ENCODE results near the gene CYGB. TPM values are rescaled to one million over a fixed set of nuclear protein-coding genes. Genes with fewer than 3 reads are reported as not detected.

CYGB gene
- total and polyA plus RNA-seq, 2 of the 13 experiments (the other 11 are each of a cell fraction or from before 2014, with no cell fraction given), result 18.9 to 27.1 TPM

DNA sequence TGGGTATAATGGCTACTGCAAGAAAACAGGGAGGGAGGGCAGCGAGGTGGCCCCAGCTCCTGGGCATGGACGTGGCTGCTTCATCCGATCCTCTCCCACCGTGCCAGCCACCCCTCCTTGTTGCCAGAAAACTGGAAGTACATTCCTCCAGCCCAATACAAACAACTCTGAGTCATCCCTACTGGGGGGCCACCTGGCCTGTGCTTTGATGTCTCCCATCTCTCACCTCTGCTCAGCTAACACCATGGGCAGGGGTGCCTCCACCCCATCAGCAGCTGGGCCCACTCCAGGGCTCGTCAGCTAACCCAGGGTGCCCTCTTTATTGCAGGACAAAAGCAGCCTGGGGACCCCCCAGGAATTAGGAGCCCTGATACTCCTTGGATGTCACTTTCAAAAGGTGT is 38.2 kb downstream of the CYGB start (continued):
- TF ChIP-seq ZSCAN21 (CRISPR knock-in tag; IDR thresholded peaks at IDR 0.05; ENCODE audit: borderline replicate concordance) (0 out of 2 replicates have a peak, but pooled peaks have one; percentile 6), ZEB1 (IDR thresholded peaks at IDR 0.05; ENCODE audit: insufficient replicate concordance, low read depth) (peak; percentile 96), ZNF615 (CRISPR knock-in tag; IDR thresholded peaks at IDR 0.05; ENCODE audit: borderline replicate concordance) (0 out of 2 replicates have a peak, but pooled peaks have one; percentile 23), ZFP36 (IDR thresholded peaks at IDR 0.05; ENCODE audit: borderline replicate concordance, low read depth, low read length, partially characterized antibody) (no peak), AGO2 (optimal IDR thresholded peaks at IDR 0.05; ENCODE audit: low read depth, low read length) (no peak), ZNF850 (CRISPR knock-in tag; conservative IDR thresholded peaks at IDR 0.05) (no peak), MXD4 (CRISPR knock-in tag; IDR thresholded peaks at IDR 0.05) (peak; percentile 79), ZNF280D (CRISPR knock-in tag; IDR thresholded peaks at IDR 0.05) (peak; percentile 46; the same call in 1 of the 2 replicates), CERS6 (CRISPR knock-in tag; IDR thresholded peaks at IDR 0.05) (no peak), ZNF709 (CRISPR knock-in tag; IDR thresholded peaks at IDR 0.05) (no peak), ZNF3 (CRISPR knock-in tag; IDR thresholded peaks at IDR 0.05) (no peak), ZNF816 (CRISPR knock-in tag; IDR thresholded peaks at IDR 0.05; ENCODE audit: borderline replicate concordance) (peak; percentile 46; the same call in 1 of the 2 replicates)
- TF ChIP-seq, protein P1, sequence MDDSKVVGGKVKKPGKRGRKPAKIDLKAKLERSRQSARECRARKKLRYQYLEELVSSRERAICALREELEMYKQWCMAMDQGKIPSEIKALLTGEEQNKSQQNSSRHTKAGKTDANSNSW (CRISPR knock-in tag; IDR thresholded peaks at IDR 0.05; ENCODE audit: borderline replicate concordance), result no peak
- TF ChIP-seq, protein P2, sequence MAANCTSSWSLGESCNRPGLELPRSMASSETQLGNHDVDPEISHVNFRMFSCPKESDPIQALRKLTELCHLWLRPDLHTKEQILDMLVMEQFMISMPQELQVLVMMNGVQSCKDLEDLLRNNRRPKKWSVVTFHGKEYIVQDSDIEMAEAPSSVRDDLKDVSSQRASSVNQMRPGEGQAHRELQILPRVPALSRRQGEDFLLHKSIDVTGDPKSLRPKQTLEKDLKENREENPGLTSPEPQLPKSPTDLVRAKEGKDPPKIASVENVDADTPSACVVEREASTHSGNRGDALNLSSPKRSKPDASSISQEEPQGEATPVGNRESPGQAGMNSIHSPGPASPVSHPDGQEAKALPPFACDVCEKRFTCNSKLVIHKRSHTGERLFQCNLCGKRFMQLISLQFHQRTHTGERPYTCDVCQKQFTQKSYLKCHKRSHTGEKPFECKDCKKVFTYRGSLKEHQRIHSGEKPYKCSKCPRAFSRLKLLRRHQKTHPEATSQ (CRISPR knock-in tag; IDR thresholded peaks at IDR 0.05; ENCODE audit: borderline replicate concordance), result no peak
- TF ChIP-seq, protein P3, sequence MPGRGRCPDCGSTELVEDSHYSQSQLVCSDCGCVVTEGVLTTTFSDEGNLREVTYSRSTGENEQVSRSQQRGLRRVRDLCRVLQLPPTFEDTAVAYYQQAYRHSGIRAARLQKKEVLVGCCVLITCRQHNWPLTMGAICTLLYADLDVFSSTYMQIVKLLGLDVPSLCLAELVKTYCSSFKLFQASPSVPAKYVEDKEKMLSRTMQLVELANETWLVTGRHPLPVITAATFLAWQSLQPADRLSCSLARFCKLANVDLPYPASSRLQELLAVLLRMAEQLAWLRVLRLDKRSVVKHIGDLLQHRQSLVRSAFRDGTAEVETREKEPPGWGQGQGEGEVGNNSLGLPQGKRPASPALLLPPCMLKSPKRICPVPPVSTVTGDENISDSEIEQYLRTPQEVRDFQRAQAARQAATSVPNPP (CRISPR knock-in tag; IDR thresholded peaks at IDR 0.05), result no peak
- TF ChIP-seq, protein P4, sequence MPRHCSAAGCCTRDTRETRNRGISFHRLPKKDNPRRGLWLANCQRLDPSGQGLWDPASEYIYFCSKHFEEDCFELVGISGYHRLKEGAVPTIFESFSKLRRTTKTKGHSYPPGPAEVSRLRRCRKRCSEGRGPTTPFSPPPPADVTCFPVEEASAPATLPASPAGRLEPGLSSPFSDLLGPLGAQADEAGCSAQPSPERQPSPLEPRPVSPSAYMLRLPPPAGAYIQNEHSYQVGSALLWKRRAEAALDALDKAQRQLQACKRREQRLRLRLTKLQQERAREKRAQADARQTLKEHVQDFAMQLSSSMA (CRISPR knock-in tag; IDR thresholded peaks at IDR 0.05), result no peak
- TF ChIP-seq, protein P5, sequence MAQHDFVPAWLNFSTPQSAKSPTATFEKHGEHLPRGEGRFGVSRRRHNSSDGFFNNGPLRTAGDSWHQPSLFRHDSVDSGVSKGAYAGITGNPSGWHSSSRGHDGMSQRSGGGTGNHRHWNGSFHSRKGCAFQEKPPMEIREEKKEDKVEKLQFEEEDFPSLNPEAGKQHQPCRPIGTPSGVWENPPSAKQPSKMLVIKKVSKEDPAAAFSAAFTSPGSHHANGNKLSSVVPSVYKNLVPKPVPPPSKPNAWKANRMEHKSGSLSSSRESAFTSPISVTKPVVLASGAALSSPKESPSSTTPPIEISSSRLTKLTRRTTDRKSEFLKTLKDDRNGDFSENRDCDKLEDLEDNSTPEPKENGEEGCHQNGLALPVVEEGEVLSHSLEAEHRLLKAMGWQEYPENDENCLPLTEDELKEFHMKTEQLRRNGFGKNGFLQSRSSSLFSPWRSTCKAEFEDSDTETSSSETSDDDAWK (CRISPR knock-in tag; IDR thresholded peaks at IDR 0.05), result no peak
- TF ChIP-seq, protein P6, sequence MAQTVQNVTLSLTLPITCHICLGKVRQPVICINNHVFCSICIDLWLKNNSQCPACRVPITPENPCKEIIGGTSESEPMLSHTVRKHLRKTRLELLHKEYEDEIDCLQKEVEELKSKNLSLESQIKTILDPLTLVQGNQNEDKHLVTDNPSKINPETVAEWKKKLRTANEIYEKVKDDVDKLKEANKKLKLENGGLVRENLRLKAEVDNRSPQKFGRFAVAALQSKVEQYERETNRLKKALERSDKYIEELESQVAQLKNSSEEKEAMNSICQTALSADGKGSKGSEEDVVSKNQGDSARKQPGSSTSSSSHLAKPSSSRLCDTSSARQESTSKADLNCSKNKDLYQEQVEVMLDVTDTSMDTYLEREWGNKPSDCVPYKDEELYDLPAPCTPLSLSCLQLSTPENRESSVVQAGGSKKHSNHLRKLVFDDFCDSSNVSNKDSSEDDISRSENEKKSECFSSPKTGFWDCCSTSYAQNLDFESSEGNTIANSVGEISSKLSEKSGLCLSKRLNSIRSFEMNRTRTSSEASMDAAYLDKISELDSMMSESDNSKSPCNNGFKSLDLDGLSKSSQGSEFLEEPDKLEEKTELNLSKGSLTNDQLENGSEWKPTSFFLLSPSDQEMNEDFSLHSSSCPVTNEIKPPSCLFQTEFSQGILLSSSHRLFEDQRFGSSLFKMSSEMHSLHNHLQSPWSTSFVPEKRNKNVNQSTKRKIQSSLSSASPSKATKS (CRISPR knock-in tag; IDR thresholded peaks at IDR 0.05), result no peak; the same call in 1 of the 2 replicates
